ENCODE data around the gene TTC28. TPM values are rescaled to one million over a fixed set of nuclear protein-coding genes. Genes with fewer than 3 reads are reported as not detected.

Gene TTC28
- total and polyA plus RNA-seq, 2 donors (not counting 1 experiment from before 2014, with no cell fraction given): 8.2 to 31.4 TPM

GRCh38 chr22:28299753-28300152 lies 379.9 kb downstream of the TTC28 start:
- Histone ChIP-seq H3K4me3 (replicated peaks in 1 of 4; ENCODE audit: control extremely low read depth in 1 of 4, insufficient read depth in 1 of 4, low read depth in 3 of 4, low read length in 4 of 4) (no peak overlapping the region), H3K27me3 (ENCODE audit: control insufficient read depth, insufficient read depth, low read length) (no peaks in the 10 kb centered on the region), H4K20me1 (ENCODE audit: control insufficient read depth, extremely low read depth, insufficient read depth, low read length) (no peaks in the 10 kb centered on the region), H3K4me2 (ENCODE audit: extremely low read depth, insufficient read depth, low read length) (no peak overlapping the region), H3K9me3 (ENCODE audit: control insufficient read depth, insufficient read depth, low read depth, low read length) (no peaks in the 10 kb centered on the region), H3K79me2 (ENCODE audit: control insufficient read depth, insufficient read depth, low read length) (no peaks in the 10 kb centered on the region), H2AFZ (ENCODE audit: low read length) (no peak overlapping the region), H3K9ac (ENCODE audit: insufficient read depth, low read length) (no peak overlapping the region), H3K36me3 (ENCODE audit: control insufficient read depth, insufficient read depth, low read length) (no peaks in the 10 kb centered on the region), H3K4me1 (ENCODE audit: control insufficient read depth, extremely low read depth, insufficient read depth, low read length) (no peaks in the 10 kb centered on the region), H3K27ac (ENCODE audit: insufficient read depth, low read length) (no peak overlapping the region)
- no peak for TF ChIP-seq CTCF (conservative IDR thresholded peaks at IDR 0.05 in 1 of 2, IDR thresholded peaks at IDR 0.05 in 1 of 2; ENCODE audit: low read depth in 1 of 2, low read length in 2 of 2)
- no peak for TF ChIP-seq EZH2 (IDR thresholded peaks at IDR 0.05; ENCODE audit: low read length, missing control alignments)
- DNase-seq (ENCODE audit: low read depth in 2 of 2): peak; percentile 40 to 76

- Histone ChIP-seq H3K9ac (ENCODE audit: insufficient read depth, low read length) (no peak overlapping the region), H3K27me3 (ENCODE audit: control insufficient read depth, insufficient read depth, low read length) (no peaks in the 10 kb centered on the region), H4K20me1 (ENCODE audit: control insufficient read depth, extremely low read depth, insufficient read depth, low read length) (no peaks in the 10 kb centered on the region), H3K9me3 (ENCODE audit: control insufficient read depth, insufficient read depth, low read depth, low read length) (no peaks in the 10 kb centered on the region), H3K4me1 (ENCODE audit: control insufficient read depth, extremely low read depth, insufficient read depth, low read length) (no peaks in the 10 kb centered on the region), H3K79me2 (ENCODE audit: control insufficient read depth, insufficient read depth, low read length) (no peaks in the 10 kb centered on the region), H2AFZ (ENCODE audit: low read length) (no peak overlapping the region), H3K4me3 (replicated peaks in 1 of 4; ENCODE audit: control extremely low read depth in 1 of 4, insufficient read depth in 1 of 4, low read depth in 3 of 4, low read length in 4 of 4) (no peak overlapping the region), H3K4me2 (ENCODE audit: extremely low read depth, insufficient read depth, low read length) (no peak overlapping the region), H3K36me3 (ENCODE audit: control insufficient read depth, insufficient read depth, low read length) (no peaks in the 10 kb centered on the region), H3K27ac (ENCODE audit: insufficient read depth, low read length) (no peak overlapping the region)
- TF ChIP-seq CTCF (conservative IDR thresholded peaks at IDR 0.05 in 1 of 2, IDR thresholded peaks at IDR 0.05 in 1 of 2; ENCODE audit: low read depth in 1 of 2, low read length in 2 of 2): no peak
- no peak for TF ChIP-seq EZH2 (IDR thresholded peaks at IDR 0.05; ENCODE audit: low read length, missing control alignments)
- DNase-seq (ENCODE audit: low read depth in 2 of 2): no peak
Observed at GRCh38 chr22:28299309-28299708, 380.3 kb downstream of the TTC28 start.

- peak; percentile 2 to 31 for DNase-seq (ENCODE audit: low read depth in 2 of 2)
- Histone ChIP-seq H3K79me2 (ENCODE audit: control insufficient read depth, insufficient read depth, low read length) (no peaks in the 10 kb centered on the region), H3K27me3 (ENCODE audit: control insufficient read depth, insufficient read depth, low read length) (no peaks in the 10 kb centered on the region), H3K36me3 (ENCODE audit: control insufficient read depth, insufficient read depth, low read length) (no peaks in the 10 kb centered on the region), H3K4me2 (ENCODE audit: extremely low read depth, insufficient read depth, low read length) (peak overlapping the region; percentile 17), H3K9me3 (ENCODE audit: control insufficient read depth, insufficient read depth, low read depth, low read length) (no peaks in the 10 kb centered on the region), H4K20me1 (ENCODE audit: control insufficient read depth, extremely low read depth, insufficient read depth, low read length) (no peaks in the 10 kb centered on the region), H3K9ac (ENCODE audit: insufficient read depth, low read length) (no peak overlapping the region), H3K27ac (ENCODE audit: insufficient read depth, low read length) (no peak overlapping the region), H3K4me1 (ENCODE audit: control insufficient read depth, extremely low read depth, insufficient read depth, low read length) (no peaks in the 10 kb centered on the region), H3K4me3 (replicated peaks in 1 of 4; ENCODE audit: control extremely low read depth in 1 of 4, insufficient read depth in 1 of 4, low read depth in 3 of 4, low read length in 4 of 4) (no peak overlapping the region), H2AFZ (ENCODE audit: low read length) (no peak overlapping the region)
- TF ChIP-seq CTCF (conservative IDR thresholded peaks at IDR 0.05 in 1 of 2, IDR thresholded peaks at IDR 0.05 in 1 of 2; ENCODE audit: low read depth in 1 of 2, low read length in 2 of 2): no peak
- no peak for TF ChIP-seq EZH2 (IDR thresholded peaks at IDR 0.05; ENCODE audit: low read length, missing control alignments)
Observed at GRCh38 chr22:28297504-28297903, 382.1 kb downstream of the TTC28 start.
